GM18873 (cell line): ENCODE data around the gene C12orf56.
"Not testable (repeated sequence)": the region's sequence is repeated elsewhere in the genome, so short reads cannot be mapped to it uniquely, and the experiment has no call there.

ENCODE experiments used
- ATAC-seq: cut with Tn5 transposase; IDR thresholded peaks from one replicate; pipeline ENCODE4 v1.9.1; 2021; ENCODE audit warnings: mild to moderate bottlenecking, moderate library complexity, moderate number of reproducible peaks; ENCODE audit not compliant: unreplicated experiment, low FRiP score

The C12orf56 gene

DNA sequence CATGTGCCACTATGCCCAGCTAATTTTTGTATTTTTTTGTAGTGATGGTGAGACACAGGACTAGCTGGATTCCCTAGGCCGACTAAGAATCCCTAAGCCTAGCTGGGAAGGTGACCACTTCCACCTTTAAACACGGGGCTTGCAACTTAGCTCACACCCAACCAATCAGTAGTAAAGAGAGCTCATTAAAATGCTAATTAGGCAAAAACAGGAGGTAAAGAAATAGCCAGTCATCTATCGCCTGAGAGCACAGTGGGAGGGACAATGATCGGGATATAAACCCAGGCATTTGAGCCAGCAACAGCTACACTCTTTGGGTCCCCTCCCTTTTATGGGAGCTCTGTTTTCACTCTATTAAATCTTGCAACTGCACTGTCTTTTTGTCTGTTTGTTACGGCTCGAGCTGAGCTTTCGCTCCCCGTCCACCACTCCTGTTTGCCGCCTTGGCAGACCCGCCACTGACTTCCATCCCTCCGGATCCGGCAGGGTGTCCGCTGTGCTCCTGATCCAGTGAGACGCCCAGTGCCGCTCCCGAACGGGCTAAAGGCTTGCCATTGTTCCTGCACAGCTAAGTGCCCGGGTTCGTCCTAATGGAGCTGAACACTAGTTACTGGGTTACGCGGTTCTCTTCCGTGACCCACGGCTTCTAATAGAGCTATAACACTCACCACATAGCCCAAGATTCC is 70.9 kb downstream of the C12orf56 start:
- ATAC-seq = not testable (repeated sequence)

DNA sequence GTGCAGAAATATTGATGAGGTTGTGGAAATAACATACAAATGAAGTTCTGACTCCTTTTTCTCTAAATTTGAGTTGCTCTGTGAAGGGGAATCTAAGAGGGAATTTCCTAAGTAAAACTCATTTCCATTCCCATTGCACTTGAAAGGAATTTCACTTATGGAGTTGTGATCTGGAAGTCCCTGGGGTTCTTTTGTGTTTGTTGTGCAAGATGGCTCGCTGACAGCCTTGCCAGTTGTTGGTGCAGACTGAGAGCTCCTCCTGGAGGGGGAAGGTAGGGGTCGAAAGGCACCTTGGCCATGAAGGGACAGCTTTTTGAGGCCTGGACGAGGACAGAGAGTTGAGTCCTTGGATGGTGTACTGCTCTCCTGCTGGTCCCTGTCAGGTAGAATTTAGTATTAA is 72.0 kb downstream of the C12orf56 start:
- ATAC-seq = no peak

DNA sequence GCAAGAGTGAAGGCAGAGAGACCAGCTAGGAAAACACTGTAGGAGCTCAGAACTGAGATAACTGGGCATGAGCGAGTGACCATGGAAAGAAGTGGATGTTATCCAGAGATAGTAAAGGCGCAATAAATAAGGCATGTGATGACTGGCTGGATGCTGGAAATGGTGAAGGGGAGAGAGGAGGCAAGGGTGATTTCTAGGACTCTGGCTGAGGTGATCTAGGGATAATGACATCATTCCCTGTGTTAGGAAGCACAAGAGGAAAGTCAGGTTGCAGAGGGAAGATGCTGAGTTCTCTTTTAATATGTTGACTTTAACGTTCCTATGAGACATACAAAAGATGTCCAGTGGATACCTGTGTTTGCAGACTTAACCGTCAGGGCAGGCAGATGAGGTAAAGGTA is 78.7 kb downstream of the C12orf56 start:
- no peak for ATAC-seq

DNA sequence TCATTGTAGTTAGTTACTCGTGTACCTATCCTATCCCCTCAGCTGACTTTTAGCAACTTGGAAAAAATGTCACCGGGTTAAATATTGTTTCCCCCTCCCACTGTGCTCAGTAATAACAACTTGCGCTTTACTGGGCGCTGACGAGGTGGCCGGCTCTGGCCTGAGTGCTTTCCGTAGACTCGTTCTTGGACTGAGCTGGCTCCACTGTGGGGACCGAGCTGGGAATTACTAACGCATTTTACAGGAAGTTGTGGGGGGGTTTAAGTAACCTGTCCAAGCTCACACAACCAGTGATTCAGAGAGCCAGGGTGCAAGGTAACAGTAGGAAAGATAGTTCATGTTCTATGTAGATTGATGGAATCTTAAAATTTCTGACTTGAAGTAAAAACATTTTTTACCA is 86.0 kb downstream of the C12orf56 start:
- no peak for ATAC-seq

DNA sequence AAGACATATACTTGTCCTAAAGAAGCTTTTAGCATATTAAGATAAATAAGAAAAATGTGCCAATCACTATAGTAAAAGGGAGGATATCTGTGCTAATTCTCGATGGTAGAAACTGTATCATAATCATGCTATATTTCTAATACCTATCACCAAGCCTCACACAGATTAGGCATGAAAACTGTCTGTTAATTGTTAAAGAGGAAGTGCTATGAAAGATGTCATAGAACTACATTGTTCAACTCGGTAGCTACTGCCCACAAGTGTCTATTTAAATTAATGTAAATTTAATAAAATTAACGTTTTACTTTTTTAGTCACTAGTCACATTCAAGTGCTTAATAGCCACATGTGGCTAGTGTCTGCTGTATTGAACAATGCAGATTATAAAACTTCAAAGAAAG is 90.9 kb downstream of the C12orf56 start:
- no peak for ATAC-seq

DNA sequence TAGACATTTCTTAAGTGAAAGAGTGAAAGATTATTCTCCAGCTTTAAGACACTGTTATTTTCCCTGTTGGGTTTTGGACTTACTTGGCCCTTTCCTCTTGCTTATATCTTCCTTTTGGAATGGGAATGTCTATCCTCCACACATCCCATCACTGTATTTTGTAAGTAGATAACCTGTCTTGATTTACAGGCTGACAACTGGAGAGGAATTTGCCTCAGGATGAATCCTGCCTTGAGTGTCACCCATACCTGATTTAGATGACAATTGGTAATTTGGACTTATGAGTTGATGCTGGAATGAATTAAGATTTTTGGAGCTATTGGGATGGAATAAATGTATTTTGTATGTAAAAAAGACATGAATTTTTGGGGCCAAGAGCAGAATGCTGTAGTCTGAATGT is 94.3 kb downstream of the C12orf56 start:
- ATAC-seq = no peak

DNA sequence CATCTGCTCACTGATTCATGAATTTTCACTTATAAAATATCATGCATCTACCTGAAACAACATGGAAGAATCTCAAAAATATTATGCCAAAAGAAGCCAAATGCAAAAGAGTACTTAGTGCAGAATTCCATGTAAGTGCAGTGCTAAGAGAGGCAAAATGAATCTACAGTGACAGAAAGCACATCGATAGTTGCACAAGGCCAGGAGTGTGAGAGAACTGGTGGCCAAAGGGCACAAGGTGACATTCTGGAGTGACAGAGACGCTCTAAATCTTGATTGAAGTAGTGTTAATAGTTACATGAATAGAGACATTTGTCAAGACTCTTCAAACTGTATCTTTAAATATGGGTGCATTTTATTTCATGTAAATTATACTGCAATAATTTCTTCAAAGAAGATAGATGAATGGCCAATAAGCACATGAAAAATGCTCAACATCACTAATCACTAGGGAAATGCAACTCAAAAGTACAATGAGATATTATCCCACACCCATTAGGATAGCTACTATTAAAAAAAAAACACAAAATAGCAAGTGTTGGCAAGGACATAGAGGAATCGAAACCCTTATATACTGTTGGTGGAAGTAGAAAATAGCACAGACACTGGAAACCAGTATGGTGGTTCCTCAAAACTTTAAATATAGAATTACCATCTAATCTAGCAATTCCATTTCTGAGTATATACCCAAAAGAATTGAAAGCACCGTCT is 96.7 kb downstream of the C12orf56 start:
- ATAC-seq = no peak

DNA sequence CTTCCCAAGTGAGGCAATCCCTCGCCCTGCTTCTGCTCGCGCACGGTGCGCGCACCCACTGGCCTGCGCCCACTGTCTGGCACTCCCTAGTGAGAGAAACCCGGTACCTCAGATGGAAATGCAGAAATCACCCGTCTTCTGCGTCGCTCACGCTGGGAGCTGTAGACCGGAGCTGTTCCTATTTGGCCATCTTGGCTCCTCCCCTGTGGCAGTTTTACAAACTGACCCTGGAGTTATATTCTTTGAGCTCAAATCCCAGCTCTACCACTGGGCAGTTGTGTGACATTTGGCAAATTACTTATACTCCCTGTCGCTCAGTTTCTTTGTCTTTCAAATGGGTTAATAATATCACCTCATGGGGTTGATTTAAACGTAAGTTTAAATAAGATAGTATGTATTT is 97.4 kb downstream of the C12orf56 start:
- ATAC-seq = not testable (repeated sequence)

DNA sequence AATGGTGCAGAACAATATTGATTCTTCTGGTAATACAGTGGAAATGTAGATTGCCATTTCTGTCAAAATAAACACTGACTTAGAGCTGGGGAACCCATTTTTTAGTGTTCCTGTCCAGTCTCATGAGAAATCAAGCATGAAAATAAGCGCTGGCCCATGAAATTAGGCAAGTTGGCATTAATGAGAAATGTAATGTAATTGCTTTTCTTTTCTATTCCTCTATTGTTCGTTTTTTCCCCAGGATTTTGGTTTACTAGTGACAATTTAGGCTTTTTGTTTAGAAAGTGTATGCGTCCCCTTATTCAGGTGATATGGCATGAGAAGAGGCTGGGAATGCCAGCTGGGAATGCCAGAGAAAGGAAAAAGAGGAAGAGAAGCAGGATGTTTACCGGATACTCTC is 104.0 kb downstream of the C12orf56 start:
- ATAC-seq = no peak

DNA sequence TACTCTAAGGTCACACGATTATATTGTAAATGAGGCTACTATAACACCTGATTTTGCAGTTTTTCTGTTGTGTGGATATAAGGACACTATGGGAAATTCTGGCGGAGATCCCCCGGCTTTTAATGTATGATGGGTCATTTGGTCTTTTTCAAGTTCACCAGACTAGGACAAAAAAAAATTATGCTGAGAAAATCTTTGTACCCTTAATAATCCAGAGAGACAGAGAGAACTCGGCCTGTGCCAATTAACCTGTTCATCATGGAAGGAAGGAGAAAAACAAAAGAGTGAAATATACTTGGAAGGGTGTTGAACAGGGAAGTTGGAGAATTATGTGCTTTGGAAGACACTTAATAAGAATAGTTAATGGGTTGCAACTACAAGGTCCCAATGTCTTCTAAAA is 106.3 kb downstream of the C12orf56 start:
- no peak for ATAC-seq

DNA sequence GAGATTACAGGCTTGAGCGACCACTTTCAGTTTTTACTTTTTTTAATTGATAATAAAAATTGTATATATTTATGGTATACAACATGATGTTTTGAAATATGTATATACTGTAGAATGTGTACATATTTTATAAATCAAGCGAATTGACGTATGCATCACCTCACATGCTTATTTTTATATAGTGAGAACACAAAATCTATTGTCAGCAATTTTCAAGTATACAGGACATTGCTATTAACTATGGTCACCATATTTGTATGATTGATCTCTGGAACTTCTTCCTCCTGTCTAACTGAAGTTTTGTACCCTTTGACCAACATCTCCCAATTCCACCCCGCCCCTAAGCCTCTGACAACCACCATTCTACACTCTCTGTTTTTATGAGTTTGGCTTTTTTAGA is 112.1 kb downstream of the C12orf56 start:
- no peak for ATAC-seq

DNA sequence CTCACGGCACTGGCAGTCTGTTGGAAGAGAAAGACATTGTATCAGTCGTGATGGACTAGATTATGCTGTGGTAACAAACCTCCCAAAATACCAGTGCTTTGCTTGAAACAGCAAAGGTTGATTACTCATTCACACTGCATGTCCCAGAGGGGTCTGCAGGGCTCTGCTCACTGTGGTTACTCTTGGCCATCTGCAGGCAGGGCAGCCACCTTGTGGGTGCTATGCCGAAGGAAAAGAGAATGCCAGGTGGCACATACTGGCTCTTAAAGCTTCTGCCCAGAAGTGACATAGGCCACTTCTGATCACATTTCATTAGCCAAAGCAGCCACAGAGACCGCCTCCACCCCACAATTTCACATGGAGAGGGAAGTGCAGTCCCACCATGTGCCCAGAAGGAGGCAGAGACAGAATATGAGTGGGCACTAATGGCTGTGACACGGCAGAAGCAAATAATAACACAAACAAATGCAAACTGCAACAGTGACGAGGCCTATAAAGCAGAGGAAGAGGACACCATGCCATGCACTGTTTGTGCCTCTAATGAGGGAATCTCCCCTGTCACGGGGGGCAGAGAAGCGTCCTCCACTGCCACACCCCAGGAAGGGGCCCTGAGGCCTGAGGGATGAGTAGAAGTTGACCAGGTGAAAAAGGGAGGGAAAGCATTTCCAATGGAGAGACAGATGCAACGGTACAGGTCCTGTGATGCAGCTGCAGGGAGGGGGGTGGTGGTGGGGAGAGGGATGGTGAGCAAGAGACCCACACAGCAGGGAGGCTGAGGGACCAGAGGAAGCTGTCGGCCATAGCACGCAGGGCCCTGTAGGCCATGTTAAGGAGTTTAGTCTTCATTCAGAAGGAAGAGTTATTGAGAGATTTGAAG is 116.8 kb downstream of the C12orf56 start:
- ATAC-seq = no peak

DNA sequence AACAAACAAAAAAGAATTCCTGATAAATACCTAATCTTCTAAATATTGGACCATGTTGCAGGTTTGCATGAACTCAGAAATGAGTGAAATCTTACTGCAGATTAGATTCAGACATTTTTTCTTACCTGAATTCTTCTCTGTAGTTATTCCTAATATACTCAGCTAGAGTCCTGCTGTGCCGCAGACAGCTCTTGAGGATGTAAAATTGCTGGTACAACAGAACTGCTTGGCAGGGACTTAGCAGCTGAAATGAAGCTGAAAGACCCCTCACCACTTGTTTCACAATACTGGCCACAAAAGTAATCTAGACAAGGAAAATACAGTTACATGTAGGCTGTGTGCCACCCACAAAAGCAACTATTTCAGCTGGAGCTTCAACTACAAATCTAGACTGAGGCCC is 120.1 kb downstream of the C12orf56 start:
- no peak for ATAC-seq

DNA sequence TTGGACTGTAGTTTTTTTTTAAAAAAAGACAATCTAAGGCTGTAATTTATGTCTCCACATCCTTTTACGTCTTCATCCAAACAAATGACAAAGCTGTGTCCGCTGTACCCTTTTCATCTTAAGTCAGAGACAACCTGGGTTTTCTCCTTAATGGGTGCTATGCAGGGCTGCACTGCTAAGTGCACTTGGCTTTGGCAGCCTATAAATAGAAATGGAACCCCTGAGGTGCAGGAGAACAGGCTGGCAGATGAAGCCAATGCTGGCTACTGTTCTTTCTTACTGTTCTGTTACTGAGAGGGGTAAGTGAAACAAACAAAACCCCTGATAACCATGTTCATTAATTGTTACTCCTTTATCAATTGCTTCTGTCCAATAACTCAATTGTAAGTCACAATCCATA is 121.4 kb downstream of the C12orf56 start:
- no peak for ATAC-seq

DNA sequence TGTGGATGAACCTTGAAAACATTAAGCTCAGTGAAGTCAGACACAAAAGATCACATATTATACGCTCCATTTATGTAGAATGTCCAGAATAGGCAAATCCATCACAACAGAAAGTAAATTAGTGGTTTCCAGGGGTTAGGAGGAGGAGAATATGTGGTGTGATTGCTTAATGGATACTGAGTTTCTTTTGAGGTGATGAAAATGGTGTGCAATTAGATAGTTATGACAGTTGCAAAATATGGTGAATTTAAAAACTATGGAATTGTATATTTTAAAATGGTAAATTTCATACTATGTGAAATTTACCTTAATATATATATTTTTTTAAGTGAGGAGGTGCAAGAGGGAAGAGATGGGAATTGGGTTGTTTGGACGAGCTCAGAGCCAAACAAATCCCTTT is 122.1 kb downstream of the C12orf56 start:
- ATAC-seq = no peak

DNA sequence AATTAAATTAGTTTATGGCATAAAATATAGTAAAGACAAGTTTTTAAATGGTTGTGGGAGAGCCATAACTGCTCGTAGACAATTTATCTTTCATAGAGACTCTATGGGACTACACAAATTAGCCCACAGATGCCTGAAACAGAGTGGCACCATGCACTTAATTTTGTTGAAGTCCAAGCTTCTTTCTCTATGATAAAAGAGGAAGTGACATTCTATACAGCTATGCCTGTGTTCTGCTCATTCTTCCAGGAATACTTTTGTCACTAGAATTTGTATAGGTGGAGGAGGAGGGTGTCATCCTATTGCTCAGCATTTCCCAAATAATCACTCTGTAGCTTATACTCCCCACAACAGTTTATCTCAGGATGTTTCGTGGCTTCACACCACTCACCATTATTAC is 124.7 kb downstream of the C12orf56 start:
- ATAC-seq = no peak

DNA sequence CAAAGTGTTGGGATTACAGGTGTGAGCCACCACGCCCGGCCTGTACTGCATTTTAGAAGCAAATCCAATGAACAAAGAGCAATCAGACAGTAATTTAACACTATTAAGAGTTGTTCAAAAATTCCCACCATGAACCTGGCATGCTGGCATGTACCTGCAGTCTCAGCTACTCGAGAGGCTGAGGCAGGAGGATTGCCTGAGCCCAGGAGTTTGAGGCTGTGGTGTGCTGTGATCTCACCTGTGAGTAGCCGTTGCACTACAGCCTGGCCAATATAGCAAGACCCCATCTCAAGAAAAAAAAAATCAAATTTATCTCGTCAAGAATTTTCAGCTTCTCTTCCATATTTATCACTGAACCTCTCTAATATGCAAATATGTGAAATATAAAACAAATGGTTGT is 128.7 kb downstream of the C12orf56 start:
- ATAC-seq = no peak

DNA sequence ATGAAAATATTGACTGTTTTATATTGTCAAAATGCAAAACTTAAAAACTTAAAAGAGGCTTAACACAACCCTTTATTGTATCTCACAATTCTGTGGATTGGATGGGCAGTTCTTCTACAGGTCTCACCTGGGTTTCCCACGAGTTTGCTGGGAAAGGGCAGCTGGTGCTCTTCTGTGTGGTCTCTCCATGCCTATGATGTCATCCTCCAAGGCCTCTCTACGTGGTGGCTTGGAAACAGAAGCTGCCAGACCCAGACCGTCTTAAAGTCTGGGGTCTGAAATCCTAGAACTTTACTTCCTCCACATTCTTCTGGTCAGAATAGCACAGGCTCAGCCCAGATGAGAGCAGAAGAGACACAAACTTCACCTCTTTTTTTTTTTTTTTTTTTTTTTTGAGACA is 132.0 kb downstream of the C12orf56 start:
- ATAC-seq = no peak

DNA sequence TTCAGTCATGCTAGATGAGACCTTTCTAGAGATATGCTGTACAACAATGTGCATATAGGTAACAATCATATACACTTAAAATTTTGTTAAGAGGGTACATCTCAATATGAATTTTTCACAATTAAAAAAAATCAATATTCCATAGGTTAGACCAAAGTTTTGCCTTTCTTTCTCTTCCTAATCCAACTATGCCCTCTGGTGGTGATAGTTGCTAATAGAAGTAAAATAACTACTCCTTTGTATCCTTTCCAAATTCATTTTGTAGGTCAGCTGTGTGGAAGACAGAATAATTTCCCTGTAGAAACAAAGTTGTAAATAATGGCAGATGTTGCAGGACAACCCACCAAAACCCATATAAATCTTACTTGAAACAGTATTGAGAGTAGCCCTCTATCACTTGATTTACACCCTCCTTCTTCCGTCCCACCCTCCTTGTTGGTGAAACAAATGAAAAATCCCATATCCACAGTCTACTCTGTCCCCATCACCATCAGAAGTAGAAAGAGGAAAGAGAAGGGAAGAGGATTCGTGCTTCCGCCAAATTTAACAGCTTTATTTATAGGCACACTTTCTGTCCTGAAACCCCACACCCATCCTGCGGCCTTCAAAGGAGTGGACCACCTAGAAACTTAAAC is 134.3 kb downstream of the C12orf56 start:
- ATAC-seq = no peak

DNA sequence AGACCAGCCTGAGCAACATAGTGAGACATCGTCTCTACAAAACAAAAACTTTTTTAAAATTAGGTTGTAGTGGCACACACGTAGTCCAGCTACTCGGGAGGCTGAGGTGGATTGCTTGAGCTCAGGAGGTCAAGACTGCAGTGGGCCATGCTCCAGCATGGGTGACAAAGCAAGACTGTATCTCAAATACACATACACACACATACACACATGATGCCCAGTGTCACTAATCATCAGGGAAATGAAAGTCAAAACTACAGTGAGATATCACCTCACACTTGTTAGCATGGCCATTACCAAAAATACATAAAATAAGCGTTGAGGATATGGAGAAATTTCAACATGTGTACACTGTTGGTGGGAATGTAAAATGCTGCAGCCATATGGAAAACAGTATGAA is 135.3 kb downstream of the C12orf56 start:
- no peak for ATAC-seq

DNA sequence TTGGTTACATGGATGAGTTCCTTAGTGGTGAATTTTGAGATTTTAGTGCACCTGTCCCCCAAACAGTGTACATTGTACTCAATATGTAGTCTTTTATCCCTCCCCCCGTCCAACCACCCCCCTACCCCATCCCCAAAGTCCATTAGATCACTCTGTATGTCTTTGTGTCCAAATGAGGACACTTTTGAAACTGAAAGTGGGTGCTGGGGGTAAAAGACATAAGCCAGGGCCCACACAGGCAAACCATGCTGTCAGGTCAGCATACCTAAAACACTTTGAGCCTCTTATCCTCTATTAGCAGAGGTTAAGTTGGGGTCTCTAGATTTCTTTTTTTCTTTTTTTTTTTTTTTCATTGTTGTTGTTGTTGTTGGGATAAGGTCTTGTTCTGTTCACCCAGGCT is 137.2 kb downstream of the C12orf56 start:
- no peak for ATAC-seq
